Ascending aorta (tissue), 2 donors: Measurements from ENCODE around the gene TOX3. TPM values are rescaled to one million over a fixed set of nuclear protein-coding genes. Genes with fewer than 3 reads are reported as not detected.

ENCODE experiments used
- DNase-seq, 2 donors: peaks; one replicate each; pipeline ENCODE4 v3.0.0-alpha.2; 2019; ENCODE audit warnings: low spot score in 2 of 2
- H3K27ac ChIP-seq, 2 donors: fragments of 200-600 bp; sonication (generic); one replicate each; pipeline ENCODE4 v1.5.1; 2016 to 2017; ENCODE audit warnings: mild to moderate bottlenecking in 1 of 2
- H3K27me3 ChIP-seq: fragments of 200-600 bp; sonication (generic); one replicate; pipeline ENCODE4 v1.5.1; 2017
- H3K36me3 ChIP-seq, 2 donors: fragments of 200-600 bp; sonication (generic); one replicate each; pipeline ENCODE4 v1.5.1; 2016
- H3K4me1 ChIP-seq, 2 donors: fragments of 200-600 bp; sonication (generic); one replicate each; pipeline ENCODE4 v1.5.1; 2016 to 2017; ENCODE audit warnings: mild to moderate bottlenecking in 1 of 2
- H3K4me3 ChIP-seq, 2 donors: fragments of 200-600 bp; sonication (generic); one replicate each; pipeline ENCODE4 v1.5.1; 2016 to 2017; ENCODE audit warnings: mild to moderate bottlenecking in 1 of 2
- H3K9me3 ChIP-seq, 2 donors: fragments of 200-600 bp; sonication (generic); one replicate each; pipeline ENCODE4 v1.5.1; 2016
- CTCF ChIP-seq, 3 experiments: fragments of 200-600 bp in 2 of 3; fragments of 450-650 bp in 1 of 3; sonication (generic) in 2 of 3; IDR thresholded peaks; one replicate each; pipeline ENCODE4 v1.5.1; 2016 to 2019; ENCODE audit warnings: antibody characterized with exemption in 3 of 3, mild to moderate bottlenecking in 1 of 3, moderate library complexity in 1 of 3
- intact Hi-C: fragments of 100-400 bp; cut with DNase I; formaldehyde crosslinking; loops from one replicate; pipeline ENCODE4 v1.15.1; 2023
- total RNA-seq: library from RNA; depleted of rRNA; stranded (reverse); fragments of >200 nt; gene quantifications from one replicate; pipeline ENCODE4 v1.1.0, GENCODE V29; 2016

The TOX3 gene
- total RNA-seq, 1 donor from 2014 or later = not detected

- H3K9me3 ChIP-seq = no peaks in the 10 kb centered on the region
Measured at GRCh38 chr16:52526116-52526828, 20.7 kb downstream of the TOX3 start.

DNA sequence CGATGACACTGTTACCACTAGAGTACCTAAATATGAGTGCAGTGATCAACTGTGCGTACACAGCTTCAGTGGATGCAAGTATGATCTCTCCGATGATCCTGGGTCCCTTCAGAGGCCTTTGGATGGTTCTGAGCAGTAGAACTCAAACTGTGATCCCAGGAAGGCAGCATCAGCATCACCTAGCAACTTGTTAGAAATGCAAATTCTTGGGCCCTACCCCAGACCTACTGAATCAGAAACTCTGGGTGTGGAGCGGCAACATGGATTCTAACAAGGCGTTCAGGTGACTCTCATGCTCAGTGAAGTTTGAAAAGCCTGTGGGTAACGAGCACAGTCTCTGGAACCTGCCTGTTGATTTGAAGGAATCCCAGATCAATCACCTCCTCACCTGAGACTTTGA is 25.4 kb downstream of the TOX3 start:
- no peaks in the 10 kb centered on the region for H3K9me3 ChIP-seq
- H3K4me3 ChIP-seq = no peak overlapping the region
- H3K36me3 ChIP-seq = no peaks in the 10 kb centered on the region
- no peak overlapping the region for H3K27ac ChIP-seq
- intact Hi-C loops = no loop called here
- DNase-seq = no peak
- TF ChIP-seq CTCF (IDR thresholded peaks at IDR 0.05) = no peak
- H3K27me3 ChIP-seq = no peaks in the 10 kb centered on the region
- no peaks in the 10 kb centered on the region for H3K4me1 ChIP-seq

More at GRCh38 chr16:52526116-52526828, 20.7 kb downstream of the TOX3 start:
- H3K27me3 ChIP-seq = no peaks in the 10 kb centered on the region
- DNase-seq = no peak
- TF ChIP-seq CTCF (IDR thresholded peaks at IDR 0.05) = no peak
- H3K36me3 ChIP-seq = no peaks in the 10 kb centered on the region
- intact Hi-C loops = no loop called here
- no peak overlapping the region for H3K27ac ChIP-seq
- no peak overlapping the region for H3K4me3 ChIP-seq
- no peaks in the 10 kb centered on the region for H3K4me1 ChIP-seq

DNA sequence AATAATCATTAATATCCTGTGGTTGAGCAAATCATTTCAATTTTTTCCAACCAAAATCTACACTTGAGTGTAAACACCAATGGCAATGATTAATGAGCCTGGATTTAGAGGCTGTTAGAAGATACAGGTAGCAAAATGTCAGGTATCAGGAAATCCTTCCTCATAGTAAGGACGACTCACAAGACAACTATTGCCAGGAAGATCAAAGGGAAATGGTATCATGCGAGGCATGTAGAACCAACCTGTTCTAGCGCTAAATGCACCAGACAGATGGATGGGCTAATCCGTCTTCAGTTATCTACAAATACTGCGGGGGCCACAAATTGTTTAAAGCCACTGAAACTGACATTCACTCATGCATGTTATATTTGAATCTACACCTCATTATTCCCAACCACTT is 28.1 kb downstream of the TOX3 start:
- H3K27ac ChIP-seq = no peak overlapping the region
- no peaks in the 10 kb centered on the region for H3K9me3 ChIP-seq
- no peaks in the 10 kb centered on the region for H3K4me1 ChIP-seq
- intact Hi-C loops = no loop called here
- no peaks in the 10 kb centered on the region for H3K36me3 ChIP-seq
- no peak overlapping the region for H3K4me3 ChIP-seq
- TF ChIP-seq CTCF (IDR thresholded peaks at IDR 0.05) = no peak
- H3K27me3 ChIP-seq = no peaks in the 10 kb centered on the region
- DNase-seq = no peak

DNA sequence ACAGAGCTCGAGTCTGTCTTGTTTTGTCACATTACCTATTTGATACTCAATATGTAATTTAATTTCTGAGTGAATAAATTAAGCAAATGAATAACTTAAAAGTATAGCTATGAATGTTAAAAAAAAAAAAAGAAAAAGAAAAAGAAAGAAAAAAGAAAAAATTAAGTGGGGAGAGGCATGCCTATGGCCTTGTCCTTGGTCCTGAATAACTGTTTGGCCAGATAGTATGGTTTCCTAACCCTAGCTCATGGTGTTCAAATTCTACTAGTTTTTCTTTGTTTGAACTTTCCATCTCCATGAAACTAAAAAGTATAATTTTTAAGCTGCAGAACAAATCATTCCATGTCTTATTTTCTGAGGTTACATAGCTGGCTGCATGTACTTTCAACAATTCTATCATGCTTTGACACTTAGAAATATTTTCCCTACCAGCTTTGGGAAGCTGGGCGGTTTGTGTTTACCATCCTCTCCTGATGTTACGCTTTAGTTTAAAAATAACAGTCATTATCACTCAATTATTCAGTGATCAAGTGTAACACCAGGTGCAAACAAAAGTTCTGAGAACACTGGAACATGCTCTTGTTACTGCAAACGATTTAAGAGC is 31.8 kb downstream of the TOX3 start:
- no peak for TF ChIP-seq CTCF (IDR thresholded peaks at IDR 0.05)
- Histone ChIP-seq H3K36me3 (no peaks in the 10 kb centered on the region), H3K4me3 (no peak overlapping the region), H3K27me3 (no peaks in the 10 kb centered on the region), H3K4me1 (no peaks in the 10 kb centered on the region), H3K9me3 (no peaks in the 10 kb centered on the region), H3K27ac (no peak overlapping the region)
- no peak for DNase-seq
- intact Hi-C loops = no loop called here

DNA sequence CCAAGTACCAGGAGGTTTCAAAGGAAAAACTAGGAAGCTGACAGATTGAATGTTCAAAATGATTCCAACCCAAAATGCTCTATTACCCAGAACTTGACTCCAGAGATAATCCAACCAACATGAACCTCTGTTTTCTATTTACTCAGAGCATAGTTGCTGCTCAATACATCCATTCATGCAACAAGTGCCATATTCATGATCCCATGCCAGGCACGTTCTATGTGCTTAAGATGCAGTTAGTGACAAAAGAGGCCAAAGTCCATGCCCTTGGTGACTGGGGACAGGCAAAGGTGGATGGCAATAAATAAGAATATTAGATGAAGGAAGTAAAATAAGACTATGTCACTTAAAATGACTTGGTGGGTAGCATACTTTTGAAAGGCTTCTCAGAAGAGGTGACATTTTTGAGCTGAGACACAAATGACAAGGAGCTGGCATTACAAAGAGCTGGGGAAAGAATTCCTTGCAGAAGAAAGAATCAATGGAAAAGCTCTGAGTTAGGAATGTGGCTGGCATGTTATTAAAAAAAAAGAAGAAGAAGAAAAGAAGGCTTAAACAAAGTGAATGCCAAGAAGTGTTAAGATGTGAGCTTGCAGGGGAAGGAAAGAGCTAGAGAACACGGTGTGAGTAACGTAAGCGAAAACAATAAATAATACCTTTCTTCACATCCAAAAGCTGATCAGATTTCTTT is 34.5 kb downstream of the TOX3 start:
- no peak overlapping the region for H3K4me3 ChIP-seq
- no peaks in the 10 kb centered on the region for H3K36me3 ChIP-seq
- no peak overlapping the region for H3K27ac ChIP-seq
- intact Hi-C loops = no loop called here
- H3K9me3 ChIP-seq = no peaks in the 10 kb centered on the region
- no peak for TF ChIP-seq CTCF (IDR thresholded peaks at IDR 0.05)
- H3K4me1 ChIP-seq = no peaks in the 10 kb centered on the region
- H3K27me3 ChIP-seq = no peaks in the 10 kb centered on the region
- no peak for DNase-seq
